C4-2B (cell line): ENCODE data around the gene MAP3K5.

Experiments
- ZFX ChIP-seq: fragments of 450-650 bp; IDR thresholded peaks from 2 replicates; pipeline ENCODE4 v1.6.1; 2017
- TF ChIP-seq, protein P1 (sequence below): fragments of 450-650 bp; conservative IDR thresholded peaks from 2 replicates; pipeline ENCODE4 v1.5.1; 2017; ENCODE audit warnings: mild to moderate bottlenecking

DNA sequence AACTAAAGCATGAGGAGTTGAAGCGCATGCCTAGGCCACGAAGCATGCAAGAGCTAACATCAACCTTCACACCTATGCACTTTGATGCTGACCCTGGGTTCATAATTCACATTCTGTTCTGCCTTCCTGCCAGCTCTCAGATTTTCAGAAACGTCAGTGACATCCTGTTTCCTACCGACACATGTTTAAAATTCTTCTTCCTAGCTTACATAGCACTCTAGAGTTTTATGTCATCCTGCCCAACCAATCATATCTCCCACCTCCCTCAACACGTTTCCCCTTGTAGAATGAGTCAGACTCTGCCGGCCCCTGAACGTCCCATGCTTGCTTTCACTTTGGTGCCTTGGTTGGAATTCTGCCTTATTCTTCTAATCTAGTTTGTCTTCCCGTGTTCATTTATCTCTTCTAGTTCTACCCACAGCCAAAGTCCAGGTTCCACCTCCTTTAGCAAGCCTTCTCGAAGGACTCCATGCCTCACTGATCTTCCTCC is 144.9 kb downstream of the MAP3K5 start:
- TF ChIP-seq, protein P1, sequence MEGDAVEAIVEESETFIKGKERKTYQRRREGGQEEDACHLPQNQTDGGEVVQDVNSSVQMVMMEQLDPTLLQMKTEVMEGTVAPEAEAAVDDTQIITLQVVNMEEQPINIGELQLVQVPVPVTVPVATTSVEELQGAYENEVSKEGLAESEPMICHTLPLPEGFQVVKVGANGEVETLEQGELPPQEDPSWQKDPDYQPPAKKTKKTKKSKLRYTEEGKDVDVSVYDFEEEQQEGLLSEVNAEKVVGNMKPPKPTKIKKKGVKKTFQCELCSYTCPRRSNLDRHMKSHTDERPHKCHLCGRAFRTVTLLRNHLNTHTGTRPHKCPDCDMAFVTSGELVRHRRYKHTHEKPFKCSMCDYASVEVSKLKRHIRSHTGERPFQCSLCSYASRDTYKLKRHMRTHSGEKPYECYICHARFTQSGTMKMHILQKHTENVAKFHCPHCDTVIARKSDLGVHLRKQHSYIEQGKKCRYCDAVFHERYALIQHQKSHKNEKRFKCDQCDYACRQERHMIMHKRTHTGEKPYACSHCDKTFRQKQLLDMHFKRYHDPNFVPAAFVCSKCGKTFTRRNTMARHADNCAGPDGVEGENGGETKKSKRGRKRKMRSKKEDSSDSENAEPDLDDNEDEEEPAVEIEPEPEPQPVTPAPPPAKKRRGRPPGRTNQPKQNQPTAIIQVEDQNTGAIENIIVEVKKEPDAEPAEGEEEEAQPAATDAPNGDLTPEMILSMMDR: no peak
- no peak for TF ChIP-seq ZFX
